Measurements from ENCODE around the gene CDK11B.

GRCh38 chr1:1625824-1626206 lies 33.0 kb downstream of the CDK11B start:
- no peak for TF ChIP-seq POLR2AphosphoS5 (IDR thresholded peaks at IDR 0.05; ENCODE audit: low read depth, low read length)
- no peak for TF ChIP-seq POLR2A (IDR thresholded peaks at IDR 0.05; ENCODE audit: low read depth, low read length)

Measured in GM12891 (cell line).